ENCODE data around the gene CHMP4B.

- TF ChIP-seq EZH2phosphoT487 (IDR thresholded peaks at IDR 0.05; ENCODE audit: insufficient read depth, low read depth), result no peak
- no peak for TF ChIP-seq EZH2 (IDR thresholded peaks at IDR 0.05; ENCODE audit: insufficient read depth, poor library complexity, severe bottlenecking)
Observed at GRCh38 chr20:33820362-33820761, 9.2 kb downstream of the CHMP4B start.
